Stimulated activated CD8-positive, alpha-beta memory T cell treated with anti-CD3 and anti-CD28 coated beads, Interleukin-12 subunit alpha, Interleukin-12 subunit beta, amount 100 ng/mL, for 24 hours (primary cell): ENCODE results near the gene CCNG2.

ENCODE experiments used
- DNase-seq: peaks from one replicate; pipeline ENCODE4 v3.0.0-alpha.2; 2020; ENCODE audit errors: extremely low read depth

CCNG2 gene

GRCh38 chr4:77177199-77177598, 20.2 kb downstream of the CCNG2 start:
- no peak for DNase-seq

GRCh38 chr4:77178560-77178959, 21.6 kb downstream of the CCNG2 start:
- DNase-seq: no peak

GRCh38 chr4:77179519-77179918, 22.5 kb downstream of the CCNG2 start:
- DNase-seq: no peak

- DNase-seq: no peak
These were observed 24.7 kb downstream of the CCNG2 start for GRCh38 chr4:77181720-77182119.

GRCh38 chr4:77183777-77184420, 26.9 kb downstream of the CCNG2 start:
- no peak for DNase-seq

GRCh38 chr4:77184974-77185373, 28.0 kb downstream of the CCNG2 start:
- DNase-seq: no peak

- no peak for DNase-seq
These were observed 28.7 kb downstream of the CCNG2 start for GRCh38 chr4:77185686-77186085.

- DNase-seq: no peak
These were observed 30.3 kb downstream of the CCNG2 start for GRCh38 chr4:77187322-77187721.

- no peak for DNase-seq
These were observed 31.7 kb downstream of the CCNG2 start for GRCh38 chr4:77188498-77189220.

- no peak for DNase-seq
These were observed 32.4 kb downstream of the CCNG2 start for GRCh38 chr4:77189412-77189811.

GRCh38 chr4:77190053-77190452, 33.0 kb downstream of the CCNG2 start:
- no peak for DNase-seq

GRCh38 chr4:77193046-77193445, 36.0 kb downstream of the CCNG2 start:
- DNase-seq: no peak

GRCh38 chr4:77193511-77194102, 36.6 kb downstream of the CCNG2 start:
- peak; percentile 26 for DNase-seq

GRCh38 chr4:77194366-77194765, 37.4 kb downstream of the CCNG2 start:
- no peak for DNase-seq

GRCh38 chr4:77194989-77195388, 38.0 kb downstream of the CCNG2 start:
- DNase-seq: no peak

- no peak for DNase-seq
These were observed 39.9 kb downstream of the CCNG2 start for GRCh38 chr4:77196866-77197265.

GRCh38 chr4:77197361-77197760, 40.4 kb downstream of the CCNG2 start:
- no peak for DNase-seq

- no peak for DNase-seq
These were observed 40.8 kb downstream of the CCNG2 start for GRCh38 chr4:77197831-77198230.

- no peak for DNase-seq
These were observed 42.3 kb downstream of the CCNG2 start for GRCh38 chr4:77199276-77199675.

- DNase-seq: no peak
These were observed 42.7 kb downstream of the CCNG2 start for GRCh38 chr4:77199701-77200100.

- no peak for DNase-seq
These were observed 44.3 kb downstream of the CCNG2 start for GRCh38 chr4:77201343-77201742.

- DNase-seq: no peak
These were observed 44.9 kb downstream of the CCNG2 start for GRCh38 chr4:77201857-77202256.

- no peak for DNase-seq
These were observed 45.5 kb downstream of the CCNG2 start for GRCh38 chr4:77202491-77202890.
